Esophagus squamous epithelium (tissue), 4 donors: ENCODE results near the gene KCNJ12.
A peak's percentile ranks its signal among the peaks of the same experiment; 100 is the strongest.
"Not testable (repeated sequence)": the region's sequence is repeated elsewhere in the genome, so short reads cannot be mapped to it uniquely, and the experiment has no call there.

ENCODE experiments used
- CTCF ChIP-seq, 6 experiments: fragments of 450-650 bp in 4 of 6; fragments of 200-600 bp in 2 of 6; sonication (generic) in 2 of 6; IDR thresholded peaks; one replicate each; pipeline ENCODE4 v1.5.1; 2016 to 2019; ENCODE audit warnings: antibody characterized with exemption in 6 of 6, mild to moderate bottlenecking in 4 of 6, moderate library complexity in 4 of 6
- POLR2A ChIP-seq, 4 donors: fragments of 450-650 bp; IDR thresholded peaks; one replicate each; pipeline ENCODE4 v1.6.1; 2017; ENCODE audit warnings: antibody characterized with exemption in 4 of 4, mild to moderate bottlenecking in 4 of 4, moderate library complexity in 3 of 4

- TF ChIP-seq CTCF (IDR thresholded peaks at IDR 0.05): peak in 3 of 6 experiments; percentile 21 to 30 (median 28)
- TF ChIP-seq POLR2A (IDR thresholded peaks at IDR 0.05): not testable (repeated sequence)
Measured at GRCh38 chr17:21449891-21450290, 73.7 kb downstream of the KCNJ12 start.
